ENCODE data around the gene FBXL12.
"Not testable (repeated sequence)": the region's sequence is repeated elsewhere in the genome, so short reads cannot be mapped to it uniquely, and the experiment has no call there.

FBXL12 gene

GRCh38 chr19:9827289-9828238, 8.7 kb upstream of the FBXL12 start, which contains the start of gene UBL5:
TSS of gene UBL5 (plus strand) at chr19:9827918. CDS start at chr19:9828338, 420 bp downstream.
- peaks cover 9% of the 10 kb centered on the region for H3K36me3 ChIP-seq (ENCODE audit: insufficient read depth, low read length)
- no peaks in the 10 kb centered on the region; the same call in 1 of the 2 replicates for H3K4me1 ChIP-seq (ENCODE audit: insufficient read depth, low read length)
- H3K9me3 ChIP-seq (ENCODE audit: control insufficient read depth, insufficient read depth, low read length) = no peaks in the 10 kb centered on the region
- H3K9ac ChIP-seq (ENCODE audit: low read depth, low read length) = peak within 1 kb of the TSS; percentile 91

- H3K9me3 ChIP-seq (ENCODE audit: control insufficient read depth, insufficient read depth, low read length) = no peaks in the 10 kb centered on the region
- H3K9ac ChIP-seq (ENCODE audit: low read depth, low read length) = no peak overlapping the region
- H3K4me1 ChIP-seq (ENCODE audit: insufficient read depth, low read length) = no peaks in the 10 kb centered on the region; the same call in 1 of the 2 replicates
- no peaks in the 10 kb centered on the region for H3K36me3 ChIP-seq (ENCODE audit: insufficient read depth, low read length)
Measured at GRCh38 chr19:9823816-9824215, 4.9 kb upstream of the FBXL12 start.

- H3K36me3 ChIP-seq (ENCODE audit: insufficient read depth, low read length); H3K4me1 ChIP-seq (ENCODE audit: insufficient read depth, low read length); H3K9me3 ChIP-seq (ENCODE audit: control insufficient read depth, insufficient read depth, low read length): not testable (repeated sequence)
- H3K9ac ChIP-seq (ENCODE audit: low read depth, low read length) = peak overlapping the region; percentile 32; the same call in 1 of the 2 replicates
Measured at GRCh38 chr19:9820034-9820433, 1.2 kb upstream of the FBXL12 start.

- Histone ChIP-seq H3K9ac (ENCODE audit: low read depth, low read length) (peak overlapping the region; percentile 32; the same call in 1 of the 2 replicates), H3K9me3 (ENCODE audit: control insufficient read depth, insufficient read depth, low read length) (no peaks in the 10 kb centered on the region), H3K4me1 (ENCODE audit: insufficient read depth, low read length) (no peaks in the 10 kb centered on the region), H3K36me3 (ENCODE audit: insufficient read depth, low read length) (no peaks in the 10 kb centered on the region)
Measured at GRCh38 chr19:9819596-9819909, 674 bp upstream of the FBXL12 start.

- no peaks in the 10 kb centered on the region for H3K9me3 ChIP-seq (ENCODE audit: control insufficient read depth, insufficient read depth, low read length)
- H3K36me3 ChIP-seq (ENCODE audit: insufficient read depth, low read length) = no peaks in the 10 kb centered on the region
- H3K4me1 ChIP-seq (ENCODE audit: insufficient read depth, low read length) = no peaks in the 10 kb centered on the region
- peak overlapping the region; percentile 74 for H3K9ac ChIP-seq (ENCODE audit: low read depth, low read length)
Measured at GRCh38 chr19:9818175-9818733, 625 bp downstream of the FBXL12 start.

GRCh38 chr19:9811139-9811538, 7.7 kb downstream of the FBXL12 start:
- Histone ChIP-seq H3K9me3 (ENCODE audit: control insufficient read depth, insufficient read depth, low read length) (no peaks in the 10 kb centered on the region), H3K4me1 (ENCODE audit: insufficient read depth, low read length) (no peaks in the 10 kb centered on the region), H3K9ac (ENCODE audit: low read depth, low read length) (no peak overlapping the region), H3K36me3 (ENCODE audit: insufficient read depth, low read length) (peaks cover 7% of the 10 kb centered on the region; the same call in 1 of the 2 replicates)

- Histone ChIP-seq H3K9ac (ENCODE audit: low read depth, low read length) (no peak overlapping the region), H3K36me3 (ENCODE audit: insufficient read depth, low read length) (peaks cover 7% of the 10 kb centered on the region; the same call in 1 of the 2 replicates)
Measured at GRCh38 chr19:9808855-9809824, 9.7 kb downstream of the FBXL12 start.

GRCh38 chr19:9806803-9807202, 12.1 kb downstream of the FBXL12 start:
- no peaks in the 10 kb centered on the region for H3K9me3 ChIP-seq (ENCODE audit: control insufficient read depth, insufficient read depth, low read length)
- no peaks in the 10 kb centered on the region for H3K4me1 ChIP-seq (ENCODE audit: insufficient read depth, low read length)
- H3K36me3 ChIP-seq (ENCODE audit: insufficient read depth, low read length) = peaks cover 7% of the 10 kb centered on the region; the same call in 1 of the 2 replicates

More at GRCh38 chr19:9808855-9809824, 9.7 kb downstream of the FBXL12 start:
- Histone ChIP-seq H3K9me3 (ENCODE audit: control insufficient read depth, insufficient read depth, low read length) (no peaks in the 10 kb centered on the region), H3K4me1 (ENCODE audit: insufficient read depth, low read length) (no peaks in the 10 kb centered on the region)

GRCh38 chr19:9801976-9802375, 16.9 kb downstream of the FBXL12 start:
- no peaks in the 10 kb centered on the region; the same call in 1 of the 2 replicates for H3K9me3 ChIP-seq (ENCODE audit: control insufficient read depth, insufficient read depth, low read length)
- no peaks in the 10 kb centered on the region for H3K36me3 ChIP-seq (ENCODE audit: insufficient read depth, low read length)
- H3K4me1 ChIP-seq (ENCODE audit: insufficient read depth, low read length) = no peaks in the 10 kb centered on the region
- no peak overlapping the region for H3K9ac ChIP-seq (ENCODE audit: low read depth, low read length)

More at GRCh38 chr19:9806803-9807202, 12.1 kb downstream of the FBXL12 start:
- H3K9ac ChIP-seq (ENCODE audit: low read depth, low read length) = no peak overlapping the region

- Histone ChIP-seq H3K36me3 (ENCODE audit: insufficient read depth, low read length) (no peaks in the 10 kb centered on the region), H3K9ac (ENCODE audit: low read depth, low read length) (no peak overlapping the region), H3K4me1 (ENCODE audit: insufficient read depth, low read length) (no peaks in the 10 kb centered on the region)
Measured at GRCh38 chr19:9799162-9799561, 19.7 kb downstream of the FBXL12 start.

GRCh38 chr19:9797871-9798270, 21.0 kb downstream of the FBXL12 start:
- Histone ChIP-seq H3K9ac (ENCODE audit: low read depth, low read length) (no peak overlapping the region), H3K4me1 (ENCODE audit: insufficient read depth, low read length) (no peaks in the 10 kb centered on the region), H3K36me3 (ENCODE audit: insufficient read depth, low read length) (no peaks in the 10 kb centered on the region), H3K9me3 (ENCODE audit: control insufficient read depth, insufficient read depth, low read length) (no peaks in the 10 kb centered on the region; the same call in none of the 2 replicates)

More at GRCh38 chr19:9799162-9799561, 19.7 kb downstream of the FBXL12 start:
- H3K9me3 ChIP-seq (ENCODE audit: control insufficient read depth, insufficient read depth, low read length) = no peaks in the 10 kb centered on the region; the same call in 1 of the 2 replicates

GRCh38 chr19:9796113-9796773, 22.6 kb downstream of the FBXL12 start:
- Histone ChIP-seq H3K4me1 (ENCODE audit: insufficient read depth, low read length) (no peaks in the 10 kb centered on the region), H3K9me3 (ENCODE audit: control insufficient read depth, insufficient read depth, low read length) (no peaks in the 10 kb centered on the region; the same call in none of the 2 replicates), H3K9ac (ENCODE audit: low read depth, low read length) (no peak overlapping the region), H3K36me3 (ENCODE audit: insufficient read depth, low read length) (no peaks in the 10 kb centered on the region)

- H3K36me3 ChIP-seq (ENCODE audit: insufficient read depth, low read length) = no peaks in the 10 kb centered on the region
- peak overlapping the region; percentile 82 for H3K9ac ChIP-seq (ENCODE audit: low read depth, low read length)
- H3K4me1 ChIP-seq (ENCODE audit: insufficient read depth, low read length) = peaks cover 7% of the 10 kb centered on the region
- H3K9me3 ChIP-seq (ENCODE audit: control insufficient read depth, insufficient read depth, low read length) = no peaks in the 10 kb centered on the region; the same call in none of the 2 replicates
Measured at GRCh38 chr19:9793071-9793591, 25.7 kb downstream of the FBXL12 start.
